ENCODE results near the gene LTA. TPM values are rescaled to one million over a fixed set of nuclear protein-coding genes. Genes with fewer than 3 reads are reported as not detected.

LTA gene
- total and polyA plus RNA-seq, 5 donors, result 0.07 TPM; not detected in 4

DNA sequence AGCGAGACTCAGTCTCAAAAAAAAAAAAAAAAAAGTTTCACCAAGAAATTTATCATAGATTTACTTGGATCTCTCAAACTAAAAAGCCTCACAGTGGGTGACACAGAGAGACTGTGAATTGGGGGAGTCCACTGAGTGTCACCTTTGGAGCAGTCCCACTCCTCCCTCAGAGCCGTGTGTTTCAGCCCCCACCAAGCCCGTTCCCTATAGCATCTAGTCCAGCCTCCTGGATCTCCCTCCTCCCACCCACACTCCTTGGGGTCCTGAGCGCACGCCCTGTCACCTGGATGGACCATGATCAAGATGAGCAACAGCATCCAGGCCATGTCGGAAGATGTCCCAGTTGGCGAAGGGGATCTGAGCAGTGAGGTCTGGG lies 20.3 kb downstream of the LTA start:
- Histone ChIP-seq H3K9me3 (ENCODE audit: control insufficient read depth, low read length) (no peaks in the 10 kb centered on the region), H3K27ac (ENCODE audit: low read length) (no peak overlapping the region), H3K4me1 (ENCODE audit: control insufficient read depth, insufficient read depth, low read length) (no peaks in the 10 kb centered on the region), H3K27me3 (ENCODE audit: control insufficient read depth, insufficient read depth) (no peaks in the 10 kb centered on the region), H3K4me3 (ENCODE audit: low read length) (no peak overlapping the region)
- intact Hi-C loops (cut with DNase I), result no loop called here
- DNase-seq, result no peak
- WGBS, result 91% methylated on average over 7 of the region's 7 CpGs
- no peak for ATAC-seq

DNA sequence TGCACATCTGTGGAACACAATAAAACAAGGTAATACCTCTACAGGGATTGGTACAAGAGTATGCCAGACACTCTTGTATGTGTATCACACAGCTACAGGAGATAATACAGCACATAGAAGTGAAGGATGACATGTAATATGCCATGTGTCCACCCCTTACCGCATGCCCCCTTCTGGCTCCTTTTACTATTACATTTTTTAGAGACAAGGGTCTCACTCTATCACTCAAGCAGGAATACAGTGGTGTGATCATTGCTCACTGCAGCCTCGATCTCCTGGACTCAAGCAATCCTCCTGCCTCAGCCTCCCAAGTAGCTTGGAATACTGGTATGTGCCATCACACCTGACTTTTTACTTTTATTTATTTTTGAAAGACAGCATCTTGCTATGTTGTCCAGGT lies 24.9 kb downstream of the LTA start:
- Histone ChIP-seq H3K27ac (ENCODE audit: low read length) (no peak overlapping the region), H3K27me3 (ENCODE audit: control insufficient read depth, insufficient read depth) (no peaks in the 10 kb centered on the region), H3K4me3 (ENCODE audit: low read length) (no peak overlapping the region), H3K4me1 (ENCODE audit: control insufficient read depth, insufficient read depth, low read length) (no peaks in the 10 kb centered on the region), H3K9me3 (ENCODE audit: control insufficient read depth, low read length) (no peaks in the 10 kb centered on the region)
- ATAC-seq (peak in 1 of 2 donors; percentile 56), DNase-seq (no peak)
- 20% methylated on average over 2 of the region's 2 CpGs for WGBS
- intact Hi-C loops (cut with DNase I), result loop anchor here in 3 of 4 donors (5.0 kb wide), 1 partner anchor 50 kb away; the partner anchor contains the start of genes ATP6V1G2 (in 3 of the 3) and NFKBIL1 (in 3 of the 3)

GRCh38 chr6:31607317-31607716 lies 35.2 kb downstream of the LTA start:
- no peak overlapping the region for H3K27ac ChIP-seq (ENCODE audit: low read length)
- ATAC-seq (no peak), DNase-seq (no peak)
- H3K4me1 ChIP-seq (ENCODE audit: control insufficient read depth, insufficient read depth, low read length), result no peaks in the 10 kb centered on the region
- WGBS, result 96% methylated on average over 1 of the region's 1 CpG
- no peak overlapping the region for H3K4me3 ChIP-seq (ENCODE audit: low read length)
- intact Hi-C loops (cut with DNase I), result no loop called here
- no peaks in the 10 kb centered on the region for H3K27me3 ChIP-seq (ENCODE audit: control insufficient read depth, insufficient read depth)
- no peaks in the 10 kb centered on the region for H3K9me3 ChIP-seq (ENCODE audit: control insufficient read depth, low read length)

GRCh38 chr6:31609519-31610406 lies 37.7 kb downstream of the LTA start:
- no peak overlapping the region for H3K4me3 ChIP-seq (ENCODE audit: low read length)
- H3K27me3 ChIP-seq (ENCODE audit: control insufficient read depth, insufficient read depth), result no peaks in the 10 kb centered on the region
- intact Hi-C loops (cut with DNase I), result no loop called here
- no peaks in the 10 kb centered on the region for H3K4me1 ChIP-seq (ENCODE audit: control insufficient read depth, insufficient read depth, low read length)
- H3K27ac ChIP-seq (ENCODE audit: low read length), result no peak overlapping the region
- no peak for DNase-seq
- no peaks in the 10 kb centered on the region for H3K9me3 ChIP-seq (ENCODE audit: control insufficient read depth, low read length)
- 69% methylated on average over 8 of the region's 8 CpGs for WGBS
- ATAC-seq, result no peak

- H3K4me3 ChIP-seq (ENCODE audit: low read length), result no peak overlapping the region
- H3K9me3 ChIP-seq (ENCODE audit: control insufficient read depth, low read length), result no peaks in the 10 kb centered on the region
- no peaks in the 10 kb centered on the region for H3K4me1 ChIP-seq (ENCODE audit: control insufficient read depth, insufficient read depth, low read length)
- intact Hi-C loops (cut with DNase I), result no loop called here
- no peak for ATAC-seq
- no peaks in the 10 kb centered on the region for H3K27me3 ChIP-seq (ENCODE audit: control insufficient read depth, insufficient read depth)
- 68% methylated on average over 4 of the region's 4 CpGs for WGBS
- no peak for DNase-seq
- no peak overlapping the region for H3K27ac ChIP-seq (ENCODE audit: low read length)
These were observed 38.9 kb downstream of the LTA start for GRCh38 chr6:31610968-31611367.

GRCh38 chr6:31614075-31614619 lies 42.1 kb downstream of the LTA start:
- Histone ChIP-seq H3K27me3 (ENCODE audit: control insufficient read depth, insufficient read depth) (no peaks in the 10 kb centered on the region), H3K9me3 (ENCODE audit: control insufficient read depth, low read length) (no peaks in the 10 kb centered on the region), H3K4me1 (ENCODE audit: control insufficient read depth, insufficient read depth, low read length) (no peaks in the 10 kb centered on the region), H3K27ac (ENCODE audit: low read length) (no peak overlapping the region), H3K4me3 (ENCODE audit: low read length) (no peak overlapping the region)
- intact Hi-C loops (cut with DNase I), result no loop called here
- 68% methylated on average over 8 of the region's 8 CpGs for WGBS
- peak in 1 of 2 donors; percentile 49 for ATAC-seq
- no peak for DNase-seq

DNA sequence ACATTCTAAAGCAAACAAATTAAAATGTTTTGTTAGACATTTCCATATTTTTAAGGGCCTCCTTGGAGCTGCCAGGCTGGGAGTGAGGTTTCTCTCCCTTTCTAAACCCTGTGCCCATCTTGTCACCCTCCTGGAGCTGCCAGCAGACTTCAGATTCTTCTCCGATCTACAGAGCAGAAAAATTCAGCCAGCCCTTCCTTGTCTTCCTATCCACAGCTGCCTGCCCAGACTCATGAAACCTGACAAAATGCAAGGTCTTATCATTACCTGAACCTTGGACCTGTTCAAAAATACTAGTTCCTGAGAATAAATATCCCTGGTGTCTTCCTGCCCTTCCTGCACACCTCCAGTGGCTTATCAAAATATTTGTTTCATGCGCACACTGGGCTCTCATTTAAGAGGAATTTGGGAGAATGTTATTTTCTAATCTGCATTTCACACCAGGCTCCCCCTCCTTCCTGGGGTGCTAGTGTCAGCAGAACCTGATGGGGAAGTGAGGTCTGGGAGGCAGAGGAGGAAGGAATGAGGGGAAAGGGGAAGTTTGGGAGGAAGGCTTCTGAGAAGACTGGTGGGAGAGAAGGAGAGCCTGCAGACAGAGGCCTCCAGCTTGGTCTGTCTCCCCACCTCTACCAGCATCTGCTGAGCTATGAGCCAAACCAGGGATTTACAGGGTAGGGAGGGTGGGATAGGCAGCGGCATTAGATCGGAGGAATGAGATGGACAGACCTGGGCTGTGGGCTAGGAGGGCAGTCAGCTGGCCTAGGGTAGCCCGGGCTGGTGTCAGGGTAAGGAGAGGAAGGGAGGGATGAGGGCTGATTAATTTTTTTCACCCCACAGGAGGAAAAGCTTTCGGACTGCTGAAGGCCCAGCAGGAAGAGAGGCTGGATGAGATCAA lies 42.8 kb downstream of the LTA start, which contains the start of gene AIF1:
Gene AIF1 (plus strand): TSS at position 551 of the 895 bp plus-strand sequence. CDS start 96 bp downstream, at position 647.
- 54% methylated on average over 6 of the region's 6 CpGs for WGBS
- no peak within 1 kb of the TSS for H3K27ac ChIP-seq (ENCODE audit: low read length)
- H3K27me3 ChIP-seq (ENCODE audit: control insufficient read depth, insufficient read depth), result no peaks in the 10 kb centered on the region
- no peaks in the 10 kb centered on the region for H3K4me1 ChIP-seq (ENCODE audit: control insufficient read depth, insufficient read depth, low read length)
- ATAC-seq, result no peak
- no peaks in the 10 kb centered on the region for H3K9me3 ChIP-seq (ENCODE audit: control insufficient read depth, low read length)
- peak within 1 kb of the TSS; percentile 4 for H3K4me3 ChIP-seq (ENCODE audit: low read length)
- no peak for DNase-seq
- intact Hi-C loops (cut with DNase I), result no loop called here

DNA sequence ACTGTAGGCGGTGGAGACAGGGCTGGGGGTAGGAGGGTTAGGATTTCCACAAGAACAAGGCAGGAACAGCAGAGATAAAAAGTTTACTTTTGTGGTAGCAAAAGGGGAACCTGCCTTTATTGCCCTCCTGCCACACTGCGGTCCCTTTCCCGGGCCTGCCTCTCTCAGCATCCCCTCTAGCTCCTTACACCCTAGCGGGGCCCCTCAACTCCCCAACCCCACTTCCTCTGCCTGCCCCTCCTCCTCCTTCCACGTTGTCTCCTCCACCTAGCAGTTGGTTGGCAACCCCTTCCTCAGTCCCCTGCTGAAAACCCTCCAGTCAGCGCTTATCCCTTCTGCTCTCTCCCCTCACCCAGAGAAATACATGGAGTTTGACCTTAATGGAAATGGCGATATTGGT lies 43.7 kb downstream of the LTA start:
- DNase-seq, result no peak
- intact Hi-C loops (cut with DNase I), result no loop called here
- Histone ChIP-seq H3K27ac (ENCODE audit: low read length) (no peak overlapping the region), H3K4me1 (ENCODE audit: control insufficient read depth, insufficient read depth, low read length) (no peaks in the 10 kb centered on the region), H3K4me3 (ENCODE audit: low read length) (peak overlapping the region; percentile 4), H3K27me3 (ENCODE audit: control insufficient read depth, insufficient read depth) (no peaks in the 10 kb centered on the region), H3K9me3 (ENCODE audit: control insufficient read depth, low read length) (no peaks in the 10 kb centered on the region)
- 53% methylated on average over 7 of the region's 7 CpGs for WGBS
- no peak for ATAC-seq

GRCh38 chr6:31617010-31617409 lies 44.9 kb downstream of the LTA start:
- no peaks in the 10 kb centered on the region for H3K9me3 ChIP-seq (ENCODE audit: control insufficient read depth, low read length)
- H3K4me1 ChIP-seq (ENCODE audit: control insufficient read depth, insufficient read depth, low read length), result no peaks in the 10 kb centered on the region
- H3K27me3 ChIP-seq (ENCODE audit: control insufficient read depth, insufficient read depth), result no peaks in the 10 kb centered on the region
- intact Hi-C loops (cut with DNase I), result no loop called here
- DNase-seq, result no peak
- WGBS, result 92% methylated on average over 2 of the region's 2 CpGs
- H3K27ac ChIP-seq (ENCODE audit: low read length), result no peak overlapping the region
- no peak for ATAC-seq
- H3K4me3 ChIP-seq (ENCODE audit: low read length), result no peak overlapping the region

- under 1% methylated on average over 50 of the region's 50 CpGs for WGBS
- peak overlapping the region; percentile 49 for H3K4me3 ChIP-seq (ENCODE audit: low read length)
- peak overlapping the region; percentile 100 for H3K27ac ChIP-seq (ENCODE audit: low read length)
- no peaks in the 10 kb centered on the region for H3K9me3 ChIP-seq (ENCODE audit: control insufficient read depth, low read length)
- H3K27me3 ChIP-seq (ENCODE audit: control insufficient read depth, insufficient read depth), result no peaks in the 10 kb centered on the region
- H3K4me1 ChIP-seq (ENCODE audit: control insufficient read depth, insufficient read depth, low read length), result no peaks in the 10 kb centered on the region
- intact Hi-C loops (cut with DNase I), result no loop called here
- DNase-seq (peak; percentile 98 to 99 (median 99)), ATAC-seq (peak; percentile 95 to 96)
These were observed 47.9 kb downstream of the LTA start for GRCh38 chr6:31619805-31620585.

Measured in right cardiac atrium (tissue), 5 donors.